PC-3 (cell line): Measurements from ENCODE around the gene SMPD1.

Source experiments
- CTCF ChIP-seq: fragments of 300-600 bp; sonication (generic); conservative IDR thresholded peaks from 2 replicates; pipeline ENCODE4 v1.5.1; 2017; ENCODE audit warnings: antibody characterized with exemption, low read depth, mild to moderate bottlenecking, low read length
- EZH2 ChIP-seq: fragments of 300-600 bp; sonication (generic); IDR thresholded peaks from one replicate; pipeline ENCODE4 v1.6.1; 2017; ENCODE audit warnings: antibody characterized with exemption, mild to moderate bottlenecking, low read length; ENCODE audit not compliant: unreplicated experiment
- EZH2phosphoT487 ChIP-seq: fragments of 300-600 bp; sonication (generic); IDR thresholded peaks from 2 replicates; pipeline ENCODE4 v1.6.1; 2018; ENCODE audit warnings: mild to moderate bottlenecking, antibody characterized with exemption, low read length, borderline replicate concordance

- TF ChIP-seq CTCF (no peak), EZH2phosphoT487 (no peak), EZH2 (no peak)
Observed at GRCh38 chr11:6406370-6406769, 16.1 kb downstream of the SMPD1 start.
